GM06990 (cell line): Measurements from ENCODE around the gene SSR4.
A peak's percentile ranks its signal among the peaks of the same experiment; 100 is the strongest.
"Not testable (repeated sequence)": the region's sequence is repeated elsewhere in the genome, so short reads cannot be mapped to it uniquely, and the experiment has no call there.

Source experiments
- DNase-seq: peaks from one replicate; pipeline ENCODE4 v3.0.0-alpha.2; 2011; ENCODE audit not compliant: insufficient read length; ENCODE audit errors: extremely low read depth
- H3K27me3 ChIP-seq: replicated peaks from 2 replicates; pipeline ENCODE4 v1.6.0; 2011; ENCODE audit warnings: low read length; ENCODE audit not compliant: control insufficient read depth, insufficient read depth
- H3K36me3 ChIP-seq: 2 replicates; pipeline ENCODE4 v1.5.1; 2011; ENCODE audit warnings: low read length; ENCODE audit not compliant: control insufficient read depth, insufficient read depth
- H3K4me3 ChIP-seq: replicated peaks from 2 replicates; pipeline ENCODE4 v1.5.1; 2011; ENCODE audit warnings: low read depth, mild to moderate bottlenecking, control low read depth, low read length
- CTCF ChIP-seq: IDR thresholded peaks from 2 replicates; pipeline ENCODE4 v1.5.1; 2011; ENCODE audit warnings: low read length, control low read depth, mild to moderate bottlenecking, inconsistent platforms; ENCODE audit not compliant: insufficient read depth, poor library complexity, severe bottlenecking

The SSR4 gene

GRCh38 chrX:153794018-153794896 is at the start of gene SSR4, which contains the start of gene IDH3G:
SSR4 (plus strand) TSS chrX:153794668; CDS start chrX:153794688, 20 bp downstream.
IDH3G (minus strand) TSS chrX:153794375; CDS start chrX:153794326, 49 bp downstream.
- DNase-seq: peak; percentile 97
- Histone ChIP-seq H3K27me3 (no peaks in the 10 kb centered on the region), H3K4me3 (peak within 1 kb of the TSS; percentile 65), H3K36me3 (peaks cover 20% of the 10 kb centered on the region)
- no peak for TF ChIP-seq CTCF

GRCh38 chrX:153745067-153745433 is 49.4 kb upstream of the SSR4 start:
- DNase-seq: not testable (repeated sequence)

GRCh38 chrX:153746359-153746758 is 48.1 kb upstream of the SSR4 start:
- TF ChIP-seq CTCF: no peak
- Histone ChIP-seq H3K4me3 (no peak overlapping the region), H3K36me3 (no peaks in the 10 kb centered on the region), H3K27me3 (no peaks in the 10 kb centered on the region)
- DNase-seq: no peak

More at GRCh38 chrX:153745067-153745433, 49.4 kb upstream of the SSR4 start:
- not testable (repeated sequence) for H3K27me3 ChIP-seq, H3K4me3 ChIP-seq, H3K36me3 ChIP-seq

GRCh38 chrX:153746991-153747390 is 47.5 kb upstream of the SSR4 start:
- not testable (repeated sequence) for H3K4me3 ChIP-seq

GRCh38 chrX:153749017-153749416 is 45.5 kb upstream of the SSR4 start:
- not testable (repeated sequence) for H3K36me3 ChIP-seq, H3K4me3 ChIP-seq, DNase-seq, H3K27me3 ChIP-seq

More at GRCh38 chrX:153746991-153747390, 47.5 kb upstream of the SSR4 start:
- not testable (repeated sequence) for DNase-seq, H3K27me3 ChIP-seq, H3K36me3 ChIP-seq

- TF ChIP-seq CTCF: no peak
- Histone ChIP-seq H3K4me3 (no peak overlapping the region), H3K36me3 (no peaks in the 10 kb centered on the region), H3K27me3 (no peaks in the 10 kb centered on the region)
- DNase-seq: no peak
These were observed 44.2 kb upstream of the SSR4 start for GRCh38 chrX:153750127-153750774.

- H3K27me3 ChIP-seq: no peaks in the 10 kb centered on the region
- no peak for TF ChIP-seq CTCF
- H3K36me3 ChIP-seq: no peaks in the 10 kb centered on the region
- DNase-seq: no peak
- no peak overlapping the region for H3K4me3 ChIP-seq
These were observed 39.3 kb upstream of the SSR4 start for GRCh38 chrX:153755136-153755535.
